ENCODE measurements around the gene SHISA9.

Gene SHISA9

GRCh38 chr16:13136901-13137300 lies 235.5 kb downstream of the SHISA9 start:
- DNase-seq = no peak

- no peak for DNase-seq
These were observed 237.1 kb downstream of the SHISA9 start for GRCh38 chr16:13138528-13138927.

- DNase-seq = no peak
These were observed 238.4 kb downstream of the SHISA9 start for GRCh38 chr16:13139661-13140241.

GRCh38 chr16:13143551-13143950 lies 242.2 kb downstream of the SHISA9 start:
- no peak for DNase-seq

- no peak for DNase-seq
These were observed 245.4 kb downstream of the SHISA9 start for GRCh38 chr16:13146829-13147228.

GRCh38 chr16:13148294-13148693 lies 246.9 kb downstream of the SHISA9 start:
- DNase-seq = no peak

GRCh38 chr16:13148836-13149235 lies 247.4 kb downstream of the SHISA9 start:
- DNase-seq = no peak

- DNase-seq = no peak
These were observed 248.9 kb downstream of the SHISA9 start for GRCh38 chr16:13150181-13150885.

GRCh38 chr16:13153696-13154095 lies 252.3 kb downstream of the SHISA9 start:
- no peak for DNase-seq

- no peak for DNase-seq
These were observed 253.4 kb downstream of the SHISA9 start for GRCh38 chr16:13154799-13155198.

- no peak for DNase-seq
These were observed 254.0 kb downstream of the SHISA9 start for GRCh38 chr16:13155377-13155776.

GRCh38 chr16:13155780-13156179 lies 254.4 kb downstream of the SHISA9 start:
- DNase-seq = no peak

GRCh38 chr16:13157082-13157481 lies 255.7 kb downstream of the SHISA9 start:
- DNase-seq = no peak

GRCh38 chr16:13158427-13158826 lies 257.0 kb downstream of the SHISA9 start:
- DNase-seq = no peak

- DNase-seq = no peak
These were observed 263.6 kb downstream of the SHISA9 start for GRCh38 chr16:13165024-13165423.

- DNase-seq = no peak
These were observed 266.7 kb downstream of the SHISA9 start for GRCh38 chr16:13168091-13168572.

GRCh38 chr16:13171313-13171712 lies 269.9 kb downstream of the SHISA9 start:
- DNase-seq = no peak

- no peak for DNase-seq
These were observed 275.3 kb downstream of the SHISA9 start for GRCh38 chr16:13176711-13177110.

- DNase-seq = no peak
These were observed 276.9 kb downstream of the SHISA9 start for GRCh38 chr16:13178318-13178717.

- no peak for DNase-seq
These were observed 280.0 kb downstream of the SHISA9 start for GRCh38 chr16:13181432-13181831.

GRCh38 chr16:13186813-13187212 lies 285.4 kb downstream of the SHISA9 start:
- DNase-seq = no peak

- DNase-seq = no peak
These were observed 287.9 kb downstream of the SHISA9 start for GRCh38 chr16:13189250-13189649.

GRCh38 chr16:13193721-13194120 lies 292.3 kb downstream of the SHISA9 start:
- no peak for DNase-seq

- no peak for DNase-seq
These were observed 293.4 kb downstream of the SHISA9 start for GRCh38 chr16:13194766-13195165.

- DNase-seq = no peak
These were observed 302.3 kb downstream of the SHISA9 start for GRCh38 chr16:13203725-13204124.
